K562 (cell line): ENCODE data around the gene SLC35E3. TPM values are rescaled to one million over a fixed set of nuclear protein-coding genes. Genes with fewer than 3 reads are reported as not detected.

Experiments used
- CCNT2 ChIP-seq: IDR thresholded peaks from 2 replicates; pipeline ENCODE4 v1.6.1; 2011; ENCODE audit warnings: borderline replicate concordance, low read depth, mild to moderate bottlenecking, moderate library complexity, mixed read lengths, low read length; ENCODE audit not compliant: insufficient read length; ENCODE audit errors: extremely low read depth
- CREB3 ChIP-seq: fragments of 450-650 bp; conservative IDR thresholded peaks from 2 replicates; pipeline ENCODE4 v1.6.1; 2016; ENCODE audit warnings: missing genetic modification characterization, low read depth, mild to moderate bottlenecking, missing compliant biosample characterization, moderate library complexity
- CREBBP ChIP-seq: IDR thresholded peaks from one replicate; pipeline ENCODE4 v1.6.1; 2012; ENCODE audit warnings: low read depth, mild to moderate bottlenecking, control low read depth, inconsistent platforms, low read length
- DNMT1 ChIP-seq: fragments of 450-650 bp; IDR thresholded peaks from 2 replicates; pipeline ENCODE4 v1.6.1; 2016; ENCODE audit warnings: antibody characterized with exemption, mild to moderate bottlenecking
- GABPA ChIP-seq: fragments of 200-800 bp; sonication (Bioruptor generic); conservative IDR thresholded peaks from 2 replicates; pipeline ENCODE4 v1.6.1; 2016; ENCODE audit warnings: low read depth, missing genetic modification characterization, missing compliant biosample characterization
- GATAD2B ChIP-seq: fragments of 450-650 bp; IDR thresholded peaks from 2 replicates; pipeline ENCODE4 v1.6.1; 2017; ENCODE audit warnings: mild to moderate bottlenecking, borderline replicate concordance
- GTF2E2 ChIP-seq: fragments of 200-800 bp; sonication (Bioruptor generic); IDR thresholded peaks from 2 replicates; pipeline ENCODE4 v1.6.1; 2016; ENCODE audit warnings: missing genetic modification characterization, missing compliant biosample characterization
- HCFC1 ChIP-seq: IDR thresholded peaks from 2 replicates; pipeline ENCODE4 v1.6.1; 2012; ENCODE audit warnings: low read depth, low read length, improper control_type of control experiment
- ILK ChIP-seq: fragments of 450-650 bp; IDR thresholded peaks from 2 replicates; pipeline ENCODE4 v1.6.1; 2016; ENCODE audit warnings: missing genetic modification characterization, low read depth, mild to moderate bottlenecking, missing compliant biosample characterization, moderate library complexity, borderline replicate concordance
- IRF1 ChIP-seq: sonication (generic); formaldehyde crosslinking; IDR thresholded peaks from 2 replicates; pipeline ENCODE4 v1.8.0; 2022; ENCODE audit warnings: missing genetic modification reagents, mild to moderate bottlenecking, borderline replicate concordance
- JUNB ChIP-seq: fragments of 450-650 bp; formaldehyde crosslinking; conservative IDR thresholded peaks from 2 replicates; pipeline ENCODE4 v1.4.0; 2020; ENCODE audit warnings: mild to moderate bottlenecking
- KAT8 ChIP-seq: fragments of 450-650 bp; IDR thresholded peaks from 2 replicates; pipeline ENCODE4 v1.6.1; 2016; ENCODE audit warnings: low read depth, mild to moderate bottlenecking
- MAFG ChIP-seq: fragments of 450-650 bp; conservative IDR thresholded peaks from 2 replicates; pipeline ENCODE4 v1.6.1; 2016; ENCODE audit warnings: missing genetic modification characterization, missing compliant biosample characterization
- MAX ChIP-seq: sonication (generic); formaldehyde crosslinking; IDR thresholded peaks from 2 replicates; pipeline ENCODE4 v1.9.0; 2022; ENCODE audit warnings: mild to moderate bottlenecking, missing genetic modification reagents
- PHF20 ChIP-seq: fragments of 450-650 bp; IDR thresholded peaks from 2 replicates; pipeline ENCODE4 v1.6.1; 2018; ENCODE audit not compliant: partially characterized antibody
- PML ChIP-seq: IDR thresholded peaks from 2 replicates; pipeline ENCODE4 v1.6.1; 2012; ENCODE audit warnings: low read length, inconsistent platforms
- POLR2G ChIP-seq: fragments of 200-400 bp; formaldehyde crosslinking; IDR thresholded peaks from 2 replicates; pipeline ENCODE4 v1.6.1; 2017; ENCODE audit warnings: low read depth, mild to moderate bottlenecking, antibody characterized with exemption, low read length, moderate library complexity
- POLR2H ChIP-seq: IDR thresholded peaks from 2 replicates; pipeline ENCODE4 v1.6.1; 2016; ENCODE audit warnings: missing genetic modification characterization, low read depth, mild to moderate bottlenecking, control low read depth, missing compliant biosample characterization, moderate library complexity
- SIN3A ChIP-seq, 2 experiments: fragments of 150-350 bp in 1 of 2; IDR thresholded peaks; 2 replicates each; pipeline ENCODE4 v1.6.1; 2011 to 2016; ENCODE audit warnings: borderline replicate concordance in 2 of 2, low read depth in 2 of 2, low read length in 2 of 2, mild to moderate bottlenecking in 2 of 2, moderate library complexity in 2 of 2; ENCODE audit not compliant: control insufficient read depth in 1 of 2
- SIRT6 ChIP-seq: IDR thresholded peaks from one replicate; pipeline ENCODE4 v1.6.1; 2012; ENCODE audit warnings: low read depth, mild to moderate bottlenecking, control low read depth, inconsistent platforms, low read length, moderate library complexity
- TEAD4 ChIP-seq, 2 experiments: sonication (generic) in 1 of 2; formaldehyde crosslinking in 1 of 2; IDR thresholded peaks; 2 replicates each; pipeline versions ENCODE4 v1.6.1 to v1.8.0; 2012 to 2022; ENCODE audit warnings: borderline replicate concordance in 1 of 2, inconsistent platforms in 1 of 2, low read length in 1 of 2, mild to moderate bottlenecking in 1 of 2, missing genetic modification reagents in 1 of 2
- THAP7 ChIP-seq: fragments of 250-450 bp; sonication (Bioruptor Pico); IDR thresholded peaks from 2 replicates; pipeline ENCODE4 v1.5.0; 2021
- ZNF23 ChIP-seq: fragments of 250-450 bp; sonication (Bioruptor Pico); IDR thresholded peaks from 2 replicates; pipeline ENCODE4 v1.4.0; 2020; ENCODE audit warnings: mild to moderate bottlenecking
- ZNF24 ChIP-seq: fragments of 450-650 bp; IDR thresholded peaks from 2 replicates; pipeline ENCODE4 v1.6.1; 2016
- ZNF507 ChIP-seq: conservative IDR thresholded peaks from 2 replicates; pipeline ENCODE4 v1.6.1; 2017; ENCODE audit warnings: missing genetic modification characterization, missing compliant biosample characterization
- ZNF77 ChIP-seq: fragments of 250-450 bp; sonication (Bioruptor Pico); IDR thresholded peaks from 2 replicates; pipeline ENCODE4 v1.5.0; 2020
- ZNF830 ChIP-seq: fragments of 250-450 bp; sonication (Bioruptor Pico); IDR thresholded peaks from 2 replicates; pipeline ENCODE4 v1.5.0; 2021; ENCODE audit warnings: mild to moderate bottlenecking
- ZSCAN29 ChIP-seq: fragments of 450-650 bp; IDR thresholded peaks from 2 replicates; pipeline ENCODE4 v1.6.1; 2017
- polyA plus RNA-seq, 8 experiments: library from polyadenylated mRNA; depleted of rRNA in 4 of 8; stranded (reverse) in 5 of 8; unstranded in 3 of 8; fragments of >200 nt; fragmentation: Nextera tagmentation in 2 of 8; fragmentation: Illumina TruSeq in 1 of 8; extraction: Ambion mirVana in 2 of 8; extraction: Trizol in 1 of 8; gene quantifications; 2 replicates each; pipeline versions ENCODE4 v1.2.1 to v1.2.3, GENCODE V29; 2011 to 2014; ENCODE audit warnings: inconsistent platforms in 1 of 8, missing spikeins in 1 of 8
- total RNA-seq, 7 experiments: library from RNA; depleted of rRNA in 6 of 7; stranded (reverse); fragments of >200 nt in 6 of 7; fragmentation: Illumina TruSeq in 2 of 7; extraction: Trizol in 2 of 7; gene quantifications; 2 replicates each; pipeline versions ENCODE4 v1.2.1 to v1.2.3, GENCODE V29; 2011 to 2021; ENCODE audit warnings: low replicate concordance in 1 of 7

The SLC35E3 gene
- total and polyA plus RNA-seq, 9 of the 15 experiments (the other 6 are each of a cell fraction or from before 2014, with no cell fraction given) = 1.2 to 5.9 (median 3.8) TPM

- TF ChIP-seq SIN3A (IDR thresholded peaks at IDR 0.05; ENCODE audit: borderline replicate concordance in 2 of 2, control insufficient read depth in 1 of 2, low read depth in 2 of 2, low read length in 2 of 2) = peak; percentile 86 to 97
- no peak for TF ChIP-seq IRF1 (CRISPR knock-in tag)
- TF ChIP-seq CCNT2 = no peak
- no peak for TF ChIP-seq DNMT1
- no peak for TF ChIP-seq PML
- TF ChIP-seq ZNF830 (CRISPR knock-in tag) = no peak
- TF ChIP-seq GABPA (tag) = no peak
- TF ChIP-seq CREB3 = no peak
- TF ChIP-seq TEAD4 (IDR thresholded peaks at IDR 0.05; ENCODE audit: low read length) = no peak
- TF ChIP-seq TEAD4 (CRISPR knock-in tag; IDR thresholded peaks at IDR 0.05; ENCODE audit: borderline replicate concordance) = no peak
- TF ChIP-seq MAFG = peak; percentile 57
- no peak for TF ChIP-seq ZSCAN29
- TF ChIP-seq POLR2G = peak; percentile 72; the same call in 1 of the 2 replicates
- no peak for TF ChIP-seq ZNF23 (CRISPR knock-in tag)
- TF ChIP-seq THAP7 (CRISPR knock-in tag) = no peak
- no peak for TF ChIP-seq CREBBP
- TF ChIP-seq ILK (tag) = no peak
- no peak for TF ChIP-seq ZNF77 (CRISPR knock-in tag)
- TF ChIP-seq GATAD2B = no peak
- TF ChIP-seq JUNB (CRISPR knock-in tag) = no peak
- no peak for TF ChIP-seq KAT8
- TF ChIP-seq SIRT6 = no peak
- TF ChIP-seq GTF2E2 = no peak
- TF ChIP-seq HCFC1 = no peak
- no peak for TF ChIP-seq ZNF507 (tag)
- TF ChIP-seq POLR2H (tag) = no peak
- TF ChIP-seq MAX (CRISPR knock-in tag) = 0 out of 2 replicates have a peak, but pooled peaks have one; percentile 58
- TF ChIP-seq ZNF24 = no peak
- TF ChIP-seq PHF20 = no peak
Observed at GRCh38 chr12:68808388-68809189, 62.6 kb downstream of the SLC35E3 start (continued).
